D341Med (cell line): ENCODE results near the gene PRELID3B.
"Not testable (repeated sequence)": the region's sequence is repeated elsewhere in the genome, so short reads cannot be mapped to it uniquely, and the experiment has no call there.

Source experiments
- DNase-seq: peaks from one replicate; pipeline ENCODE4 v3.0.0; 2012; ENCODE audit warnings: low spot score

The PRELID3B gene

GRCh38 chr20:59048681-59049030 is 6.1 kb upstream of the PRELID3B start:
- no peak for DNase-seq

- DNase-seq, result no peak
Observed at GRCh38 chr20:59047938-59048680, 5.5 kb upstream of the PRELID3B start.

GRCh38 chr20:59046862-59047261 is 4.3 kb upstream of the PRELID3B start:
- DNase-seq, result no peak

- DNase-seq, result no peak
Observed at GRCh38 chr20:59044796-59045195, 2.2 kb upstream of the PRELID3B start.

GRCh38 chr20:59044295-59044694 is 1.7 kb upstream of the PRELID3B start:
- DNase-seq, result no peak

- DNase-seq, result no peak
Observed at GRCh38 chr20:59043698-59044097, 1.1 kb upstream of the PRELID3B start.

- DNase-seq, result peak; percentile 100
Observed at GRCh38 chr20:59042796-59043631, 428 bp upstream of the PRELID3B start.

- DNase-seq, result not testable (repeated sequence)
Observed at GRCh38 chr20:59041487-59041886, 1.1 kb downstream of the PRELID3B start.

- DNase-seq, result no peak
Observed at GRCh38 chr20:59040667-59041066, 1.9 kb downstream of the PRELID3B start.

GRCh38 chr20:59039233-59039632 is 3.4 kb downstream of the PRELID3B start:
- no peak for DNase-seq

- DNase-seq, result no peak
Observed at GRCh38 chr20:59037386-59037785, 5.2 kb downstream of the PRELID3B start.

GRCh38 chr20:59035381-59035780 is 7.2 kb downstream of the PRELID3B start:
- no peak for DNase-seq

GRCh38 chr20:59033616-59034165 is 8.9 kb downstream of the PRELID3B start:
- no peak for DNase-seq

- no peak for DNase-seq
Observed at GRCh38 chr20:59033093-59033492, 9.5 kb downstream of the PRELID3B start.

GRCh38 chr20:59032713-59033059 is 9.9 kb downstream of the PRELID3B start:
- DNase-seq, result peak; percentile 62

- peak; percentile 99 for DNase-seq
Observed at GRCh38 chr20:59032023-59032712, 10.4 kb downstream of the PRELID3B start, which contains the start of gene ATP5F1E. Gene ATP5F1E (minus strand): TSS chr20:59032335. CDS start chr20:59032251, 84 bp downstream.

- DNase-seq, result no peak
Observed at GRCh38 chr20:59031564-59032022, 11.0 kb downstream of the PRELID3B start.

- no peak for DNase-seq
Observed at GRCh38 chr20:59030911-59031563, 11.5 kb downstream of the PRELID3B start.

- no peak for DNase-seq
Observed at GRCh38 chr20:59028812-59029211, 13.8 kb downstream of the PRELID3B start.

GRCh38 chr20:59027741-59028320 is 14.8 kb downstream of the PRELID3B start:
- DNase-seq, result no peak
